DOHH2 (cell line): Measurements from ENCODE around the gene SLC39A5.
A peak's percentile ranks its signal among the peaks of the same experiment; 100 is the strongest.
"Not testable (repeated sequence)": the region's sequence is repeated elsewhere in the genome, so short reads cannot be mapped to it uniquely, and the experiment has no call there.

Experiments used
- H3F3A ChIP-seq: fragments of 200-600 bp; sonication (generic), shearing (Covaris generic); 2 replicates; pipeline ENCODE4 v1.6.0; 2016; ENCODE audit warnings: antibody characterized with exemption, mild to moderate bottlenecking; ENCODE audit not compliant: control insufficient read depth, insufficient read depth
- H3K27ac ChIP-seq: fragments of 200-600 bp; sonication (generic); 2 replicates; pipeline ENCODE4 v1.5.1; 2014; ENCODE audit warnings: low read depth, mild to moderate bottlenecking, low read length, moderate library complexity
- H3K27me3 ChIP-seq: fragments of 200-600 bp; sonication (generic); 2 replicates; pipeline ENCODE4 v1.6.1; 2014; ENCODE audit warnings: mild to moderate bottlenecking, low read length, mixed read lengths; ENCODE audit not compliant: control insufficient read depth
- H3K36me3 ChIP-seq: fragments of 200-600 bp; sonication (generic); 2 replicates; pipeline ENCODE4 v1.6.1; 2014; ENCODE audit warnings: mild to moderate bottlenecking, low read length, moderate library complexity, mixed read lengths; ENCODE audit not compliant: control insufficient read depth
- H3K4me1 ChIP-seq: fragments of 200-600 bp; sonication (generic); 2 replicates; pipeline ENCODE4 v1.6.1; 2014; ENCODE audit warnings: mild to moderate bottlenecking, low read length, mixed read lengths; ENCODE audit not compliant: control insufficient read depth
- H3K4me2 ChIP-seq: fragments of 200-600 bp; sonication (generic); 2 replicates; pipeline ENCODE4 v1.6.0; 2014; ENCODE audit warnings: mild to moderate bottlenecking, low read length, moderate library complexity
- H3K4me3 ChIP-seq: fragments of 200-600 bp; sonication (generic); 2 replicates; pipeline ENCODE4 v1.5.1; 2014; ENCODE audit warnings: mild to moderate bottlenecking, low read length, mixed read lengths
- H3K79me2 ChIP-seq: fragments of 200-600 bp; sonication (generic); 2 replicates; pipeline ENCODE4 v1.6.1; 2014; ENCODE audit warnings: mild to moderate bottlenecking, low read length, mixed read lengths; ENCODE audit not compliant: control insufficient read depth
- H3K9me2 ChIP-seq: fragments of 200-600 bp; sonication (generic); replicated peaks from 2 replicates; pipeline ENCODE4 v1.6.1; 2014; ENCODE audit warnings: mild to moderate bottlenecking, low read length, mixed read lengths; ENCODE audit not compliant: control insufficient read depth
- H3K9me3 ChIP-seq: fragments of 200-600 bp; sonication (generic); 2 replicates; pipeline ENCODE4 v1.6.1; 2014; ENCODE audit warnings: antibody characterized with exemption, low read length, mixed read lengths; ENCODE audit not compliant: control insufficient read depth, insufficient read depth
- H4K20me1 ChIP-seq: fragments of 200-600 bp; sonication (generic); 2 replicates; pipeline ENCODE4 v1.6.0; 2014; ENCODE audit warnings: low read depth, mild to moderate bottlenecking, antibody characterized with exemption, low read length, moderate library complexity; ENCODE audit not compliant: control insufficient read depth, insufficient read depth
- EZH2phosphoT487 ChIP-seq: fragments of 200-600 bp; sonication (generic); IDR thresholded peaks from 2 replicates; pipeline ENCODE4 v1.6.1; 2017; ENCODE audit warnings: borderline replicate concordance, mild to moderate bottlenecking, antibody characterized with exemption, low read length, moderate library complexity, mixed read lengths
- TF ChIP-seq, protein P1 (sequence below): fragments of 200-600 bp; sonication (generic); IDR thresholded peaks from one replicate; pipeline ENCODE4 v1.5.1; 2014; ENCODE audit warnings: antibody characterized with exemption, mild to moderate bottlenecking, low read depth, low read length; ENCODE audit not compliant: poor library complexity, severe bottlenecking

Gene SLC39A5

DNA sequence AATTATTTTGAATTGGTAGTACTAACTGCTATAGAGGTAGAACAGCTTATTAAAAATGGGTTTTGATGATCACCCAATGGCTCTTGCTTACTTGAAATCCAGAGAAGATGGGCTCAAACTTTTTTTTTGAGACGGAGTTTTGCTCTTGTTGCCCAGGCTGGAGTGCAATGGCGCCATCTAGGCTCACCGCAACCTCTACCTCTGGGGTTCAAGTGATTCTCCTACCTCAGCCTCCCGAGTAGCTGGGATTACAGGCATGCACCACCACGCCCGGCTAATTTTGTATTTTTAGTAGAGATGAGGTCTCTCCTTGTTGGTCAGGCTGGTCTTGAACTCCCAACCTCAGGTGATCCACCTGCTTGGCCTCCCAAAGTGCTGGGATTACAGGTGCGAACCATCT lies 33.1 kb downstream of the SLC39A5 start:
- not testable (repeated sequence) for H3F3A ChIP-seq, H3K9me3 ChIP-seq, H3K79me2 ChIP-seq, H3K4me3 ChIP-seq, H3K27ac ChIP-seq, H4K20me1 ChIP-seq, H3K36me3 ChIP-seq, H3K9me2 ChIP-seq, H3K4me2 ChIP-seq, H3K27me3 ChIP-seq
- peaks cover 20% of the 10 kb centered on the region for H3K4me1 ChIP-seq
- TF ChIP-seq, protein P1, sequence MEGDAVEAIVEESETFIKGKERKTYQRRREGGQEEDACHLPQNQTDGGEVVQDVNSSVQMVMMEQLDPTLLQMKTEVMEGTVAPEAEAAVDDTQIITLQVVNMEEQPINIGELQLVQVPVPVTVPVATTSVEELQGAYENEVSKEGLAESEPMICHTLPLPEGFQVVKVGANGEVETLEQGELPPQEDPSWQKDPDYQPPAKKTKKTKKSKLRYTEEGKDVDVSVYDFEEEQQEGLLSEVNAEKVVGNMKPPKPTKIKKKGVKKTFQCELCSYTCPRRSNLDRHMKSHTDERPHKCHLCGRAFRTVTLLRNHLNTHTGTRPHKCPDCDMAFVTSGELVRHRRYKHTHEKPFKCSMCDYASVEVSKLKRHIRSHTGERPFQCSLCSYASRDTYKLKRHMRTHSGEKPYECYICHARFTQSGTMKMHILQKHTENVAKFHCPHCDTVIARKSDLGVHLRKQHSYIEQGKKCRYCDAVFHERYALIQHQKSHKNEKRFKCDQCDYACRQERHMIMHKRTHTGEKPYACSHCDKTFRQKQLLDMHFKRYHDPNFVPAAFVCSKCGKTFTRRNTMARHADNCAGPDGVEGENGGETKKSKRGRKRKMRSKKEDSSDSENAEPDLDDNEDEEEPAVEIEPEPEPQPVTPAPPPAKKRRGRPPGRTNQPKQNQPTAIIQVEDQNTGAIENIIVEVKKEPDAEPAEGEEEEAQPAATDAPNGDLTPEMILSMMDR: peak; percentile 43

GRCh38 chr12:56266068-56266692 lies 36.3 kb downstream of the SLC39A5 start:
- Histone ChIP-seq H3K4me2 (peak overlapping the region; percentile 75), H3K4me3 (peak overlapping the region; percentile 84), H3K36me3 (peaks cover 16% of the 10 kb centered on the region), H3K27ac (peak overlapping the region; percentile 67), H3F3A (peaks cover 28% of the 10 kb centered on the region), H3K4me1 (peaks cover 14% of the 10 kb centered on the region)
- not testable (repeated sequence) for H4K20me1 ChIP-seq, H3K9me2 ChIP-seq, H3K79me2 ChIP-seq, H3K9me3 ChIP-seq, H3K27me3 ChIP-seq

DNA sequence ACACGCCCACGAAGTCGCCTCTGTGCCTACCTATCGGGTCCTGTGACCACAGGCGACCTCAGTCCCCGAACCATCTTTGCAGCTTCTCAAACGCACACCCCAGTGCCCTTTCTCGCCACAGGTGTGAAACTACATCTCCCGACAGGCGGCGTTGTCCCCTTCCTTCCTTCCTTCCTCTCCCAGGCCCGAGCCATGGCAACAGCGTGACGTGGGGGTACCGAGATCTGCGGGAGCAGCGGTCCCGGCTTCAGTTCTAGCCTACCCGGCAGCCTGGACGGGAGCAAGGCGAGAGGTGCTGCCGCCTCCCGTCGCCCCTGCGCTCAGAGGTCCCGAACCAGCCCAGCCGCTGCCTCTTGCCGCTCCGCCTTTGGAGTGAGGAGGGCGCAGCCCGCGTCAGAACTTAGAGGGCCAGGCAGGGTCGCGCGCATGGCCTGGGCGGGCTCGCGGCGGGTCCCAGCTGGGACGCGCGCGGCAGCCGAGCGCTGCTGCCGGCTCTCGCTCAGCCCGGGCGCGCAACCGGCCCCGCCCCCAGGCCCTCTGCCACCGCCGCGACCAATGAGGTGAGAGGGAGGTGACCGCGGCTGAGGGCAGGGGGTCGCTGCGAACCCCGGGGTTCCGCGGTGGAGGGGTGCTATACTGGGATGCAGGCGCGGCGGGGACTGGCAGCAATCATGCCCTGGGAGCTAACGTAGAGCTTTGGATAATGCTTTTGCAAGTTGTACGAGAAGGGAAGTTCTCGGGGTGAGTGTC lies 37.0 kb downstream of the SLC39A5 start, which contains the start of gene COQ10A:
TSS of gene COQ10A (plus strand) at position 250 of the 750 bp plus-strand sequence. CDS start at position 427, 177 bp downstream.
- Histone ChIP-seq H3K27ac (peak within 1 kb of the TSS; percentile 67), H3K4me3 (peak within 1 kb of the TSS; percentile 84), H3F3A (peaks cover 31% of the 10 kb centered on the region), H4K20me1 (no peaks in the 10 kb centered on the region), H3K4me2 (peak within 1 kb of the TSS; percentile 75), H3K9me3 (no peaks in the 10 kb centered on the region), H3K4me1 (peaks cover 14% of the 10 kb centered on the region), H3K9me2 (no peaks in the 10 kb centered on the region), H3K79me2 (no peaks in the 10 kb centered on the region), H3K36me3 (peaks cover 23% of the 10 kb centered on the region), H3K27me3 (no peaks in the 10 kb centered on the region)
- TF ChIP-seq, protein P1: peak; percentile 58
- no peak for TF ChIP-seq EZH2phosphoT487

GRCh38 chr12:56267443-56268071 lies 37.7 kb downstream of the SLC39A5 start:
- no peaks in the 10 kb centered on the region for H4K20me1 ChIP-seq
- peak overlapping the region; percentile 75 for H3K4me2 ChIP-seq
- peaks cover 29% of the 10 kb centered on the region for H3K36me3 ChIP-seq
- no peaks in the 10 kb centered on the region for H3K9me3 ChIP-seq
- H3K79me2 ChIP-seq: no peaks in the 10 kb centered on the region
- no peaks in the 10 kb centered on the region for H3K9me2 ChIP-seq
- H3F3A ChIP-seq: peaks cover 33% of the 10 kb centered on the region
- H3K27me3 ChIP-seq: no peaks in the 10 kb centered on the region
- H3K4me3 ChIP-seq: peak overlapping the region; percentile 84
- 0 out of 2 replicates have a peak overlapping the region, but pooled peaks have one; percentile 67 for H3K27ac ChIP-seq
- TF ChIP-seq EZH2phosphoT487: no peak
- TF ChIP-seq, protein P1: no peak
- peaks cover 14% of the 10 kb centered on the region for H3K4me1 ChIP-seq
